D721Med (cell line): ENCODE data around the gene PTRH2.

Experiments used
- DNase-seq: peaks from one replicate; pipeline ENCODE4 v3.0.0; 2011; ENCODE audit warnings: low spot score; ENCODE audit not compliant: insufficient read length
- FAIRE-seq: peaks from 2 replicates; lab custom pipeline; 2011; peaks lifted over from hg19 to GRCh38; lab: Jason Lieb, UNC
- TF ChIP-seq, protein P1 (sequence below): IDR thresholded peaks from 2 replicates; pipeline ENCODE4 v1.5.1; 2012; ENCODE audit warnings: mild to moderate bottlenecking, control low read depth; ENCODE audit not compliant: insufficient read depth; ENCODE audit errors: missing control alignments

Gene PTRH2

DNA sequence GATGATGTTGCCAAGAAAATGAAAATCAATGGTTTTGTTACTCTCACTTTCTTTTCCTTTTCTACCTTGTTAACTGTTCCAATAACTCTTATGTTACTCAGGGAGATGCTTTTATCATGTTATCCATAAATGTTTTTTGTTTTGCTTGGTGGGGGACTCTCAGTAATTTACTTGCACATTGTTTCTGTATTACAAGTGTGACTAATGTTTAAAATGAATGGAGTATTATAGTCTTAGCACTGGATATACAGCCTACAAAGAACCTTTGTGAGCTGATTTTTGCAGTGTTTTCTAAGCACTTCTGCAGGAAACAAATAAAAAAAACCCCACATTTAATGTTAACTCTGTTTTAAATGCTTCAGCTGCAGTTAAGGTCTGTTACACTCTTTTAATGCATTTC is 12.3 kb upstream of the PTRH2 start:
- FAIRE-seq (no peak), DNase-seq (no peak)
- TF ChIP-seq, protein P1, sequence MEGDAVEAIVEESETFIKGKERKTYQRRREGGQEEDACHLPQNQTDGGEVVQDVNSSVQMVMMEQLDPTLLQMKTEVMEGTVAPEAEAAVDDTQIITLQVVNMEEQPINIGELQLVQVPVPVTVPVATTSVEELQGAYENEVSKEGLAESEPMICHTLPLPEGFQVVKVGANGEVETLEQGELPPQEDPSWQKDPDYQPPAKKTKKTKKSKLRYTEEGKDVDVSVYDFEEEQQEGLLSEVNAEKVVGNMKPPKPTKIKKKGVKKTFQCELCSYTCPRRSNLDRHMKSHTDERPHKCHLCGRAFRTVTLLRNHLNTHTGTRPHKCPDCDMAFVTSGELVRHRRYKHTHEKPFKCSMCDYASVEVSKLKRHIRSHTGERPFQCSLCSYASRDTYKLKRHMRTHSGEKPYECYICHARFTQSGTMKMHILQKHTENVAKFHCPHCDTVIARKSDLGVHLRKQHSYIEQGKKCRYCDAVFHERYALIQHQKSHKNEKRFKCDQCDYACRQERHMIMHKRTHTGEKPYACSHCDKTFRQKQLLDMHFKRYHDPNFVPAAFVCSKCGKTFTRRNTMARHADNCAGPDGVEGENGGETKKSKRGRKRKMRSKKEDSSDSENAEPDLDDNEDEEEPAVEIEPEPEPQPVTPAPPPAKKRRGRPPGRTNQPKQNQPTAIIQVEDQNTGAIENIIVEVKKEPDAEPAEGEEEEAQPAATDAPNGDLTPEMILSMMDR = no peak

DNA sequence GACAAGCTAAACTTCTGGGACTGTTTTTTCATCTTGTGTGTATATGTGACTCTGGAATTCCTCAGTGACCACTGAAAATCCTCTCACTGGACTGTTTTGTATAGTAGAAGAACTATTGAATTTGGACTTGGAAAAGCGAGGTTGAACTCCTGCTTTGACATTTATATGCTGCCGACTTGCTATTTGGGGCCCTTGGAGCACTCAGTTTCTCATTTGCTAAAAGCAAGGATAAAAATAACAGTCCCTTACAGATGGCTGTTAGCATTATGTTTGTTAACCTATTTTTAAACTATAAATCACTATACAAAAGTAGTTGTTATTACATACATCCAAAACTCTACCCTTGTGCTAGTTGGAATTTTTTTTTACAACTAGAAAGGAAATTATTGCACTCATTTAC is 9.2 kb upstream of the PTRH2 start:
- FAIRE-seq (no peak), DNase-seq (no peak)
- TF ChIP-seq, protein P1 = no peak

DNA sequence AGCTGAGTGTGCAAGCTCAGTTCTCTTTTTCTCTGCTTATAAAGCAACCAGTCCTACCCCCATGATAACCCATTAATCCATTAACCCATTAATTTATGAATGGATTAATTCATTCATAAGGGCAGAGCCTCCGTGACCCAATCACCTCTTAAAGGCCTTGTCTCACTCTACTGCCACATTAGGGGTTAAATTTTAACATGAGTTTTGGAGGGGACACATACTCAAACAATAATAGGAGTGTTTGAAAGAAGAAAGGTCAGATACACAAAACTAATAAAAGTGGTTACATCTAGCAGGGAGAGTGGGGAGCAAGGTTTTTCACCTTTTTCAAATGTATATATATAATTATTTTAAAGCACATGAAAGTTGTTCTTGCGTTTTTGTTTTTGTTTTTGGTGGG is 7.0 kb upstream of the PTRH2 start:
- DNase-seq = no peak
- no peak for FAIRE-seq

DNA sequence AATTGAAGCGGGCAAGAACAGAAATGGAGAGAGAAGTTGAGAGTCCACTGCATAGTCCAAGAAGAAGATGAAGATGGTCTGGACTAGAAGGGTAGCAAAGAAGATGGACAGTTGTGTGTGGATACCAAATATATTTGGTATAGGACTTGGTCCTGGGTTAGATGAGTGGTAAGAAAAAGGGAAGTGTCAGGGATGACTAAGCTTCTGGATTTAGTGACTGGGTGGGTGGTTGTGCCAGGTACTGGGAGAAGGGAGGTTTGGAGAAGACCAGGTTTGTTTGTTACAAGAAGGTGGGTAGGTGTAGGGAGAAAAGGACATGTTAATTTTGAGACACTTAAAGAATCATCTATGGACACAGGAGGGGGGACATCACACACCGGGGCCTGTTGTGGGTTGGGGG is 5.6 kb upstream of the PTRH2 start:
- DNase-seq (no peak), FAIRE-seq (no peak)
- TF ChIP-seq, protein P1 = no peak

More for the DNA sequence above, 7.0 kb upstream of the PTRH2 start:
- TF ChIP-seq, protein P1 = no peak

DNA sequence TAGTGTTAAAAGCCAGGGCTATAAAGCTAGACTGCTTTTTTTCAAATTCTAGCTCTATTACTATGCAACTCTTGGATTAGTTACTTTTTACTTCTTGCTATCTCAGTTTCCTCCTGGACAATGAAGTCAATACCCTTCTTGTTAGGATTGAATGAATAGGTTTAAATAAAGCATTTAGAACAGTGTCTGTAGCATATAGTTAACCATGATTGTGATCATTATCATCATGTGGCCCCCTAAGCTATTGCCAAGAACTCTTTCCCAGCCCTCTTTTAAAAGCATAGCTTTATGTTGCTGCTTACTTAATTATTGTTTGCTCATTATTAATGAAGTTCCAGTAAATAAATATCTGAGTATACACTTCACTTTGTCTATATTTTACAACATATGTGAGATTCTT is 4.7 kb upstream of the PTRH2 start:
- TF ChIP-seq, protein P1 = no peak
- FAIRE-seq = no peak
- no peak for DNase-seq

DNA sequence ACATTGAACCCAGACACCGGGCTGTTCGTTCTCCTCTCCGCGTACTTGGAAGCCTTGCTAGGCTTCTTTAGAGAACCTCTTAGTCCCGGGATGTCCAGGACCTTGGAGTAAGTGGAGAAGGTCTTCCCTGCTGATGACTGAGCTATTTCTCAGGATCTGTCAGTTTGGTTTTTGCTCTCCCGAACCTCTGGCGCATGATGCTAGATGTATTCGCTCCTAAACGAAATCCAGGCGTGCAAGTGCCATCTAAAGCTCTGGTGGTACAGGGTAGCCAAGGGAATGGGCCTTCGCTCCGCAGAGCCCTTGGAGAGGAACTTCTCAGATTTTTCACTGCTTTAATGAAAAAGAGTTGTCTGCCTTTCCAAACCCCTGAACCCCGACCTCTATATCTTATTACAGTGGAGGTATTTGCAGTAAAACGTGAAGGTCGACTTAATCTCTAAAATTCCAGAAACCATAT is 771 bp upstream of the PTRH2 start:
- TF ChIP-seq, protein P1 = no peak
- FAIRE-seq (no peak), DNase-seq (no peak)

DNA sequence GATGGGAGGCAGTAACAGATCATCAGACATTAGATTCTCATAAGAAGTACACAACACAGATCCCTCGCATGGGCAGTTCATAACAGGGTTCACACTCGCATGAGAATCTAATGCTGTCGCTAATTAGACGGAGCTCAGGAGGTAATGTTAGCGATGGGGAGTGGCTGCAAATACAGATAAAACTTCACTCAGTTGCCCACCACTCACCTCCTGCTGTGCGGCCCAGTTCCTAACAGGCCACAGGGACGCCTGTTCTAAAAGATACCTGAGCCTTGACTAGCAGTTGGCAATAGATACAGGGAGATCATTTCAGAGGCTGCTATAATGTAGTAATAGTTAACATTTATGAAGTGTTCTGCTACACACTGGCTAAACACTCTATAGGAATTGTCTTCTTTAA is 4.9 kb downstream of the PTRH2 start:
- no peak for FAIRE-seq
- DNase-seq = no peak
- TF ChIP-seq, protein P1 = no peak
